RCC 7860 (cell line): ENCODE measurements around the gene KRT83.
"Not testable (repeated sequence)": the region's sequence is repeated elsewhere in the genome, so short reads cannot be mapped to it uniquely, and the experiment has no call there.

Source experiments
- DNase-seq: peaks from one replicate; pipeline ENCODE4 v3.0.0-alpha.2; 2015; ENCODE audit warnings: low spot score
- FAIRE-seq: peaks from 2 replicates; lab custom pipeline; 2012; peaks lifted over from hg19 to GRCh38; lab: Jason Lieb, UNC

KRT83 gene

DNA sequence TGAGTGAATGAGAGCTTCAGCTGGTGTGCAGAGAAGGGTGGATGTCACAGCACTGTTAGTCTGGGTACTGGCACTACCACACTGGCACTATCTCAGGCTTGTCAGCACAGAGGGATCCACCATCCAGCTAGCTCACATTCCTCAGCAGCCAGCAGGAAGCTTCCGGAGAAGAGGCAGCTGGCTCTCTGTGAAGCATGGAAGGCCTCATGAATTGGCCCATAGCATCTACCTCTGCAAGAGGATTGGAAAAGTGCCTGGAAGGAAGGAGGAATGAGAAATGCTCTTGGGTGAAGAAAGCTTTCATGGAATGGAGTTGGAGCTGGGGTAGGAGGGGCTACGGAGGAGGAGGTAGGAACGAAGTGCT lies 9.9 kb downstream of the KRT83 start:
- DNase-seq (no peak), FAIRE-seq (no peak)

DNA sequence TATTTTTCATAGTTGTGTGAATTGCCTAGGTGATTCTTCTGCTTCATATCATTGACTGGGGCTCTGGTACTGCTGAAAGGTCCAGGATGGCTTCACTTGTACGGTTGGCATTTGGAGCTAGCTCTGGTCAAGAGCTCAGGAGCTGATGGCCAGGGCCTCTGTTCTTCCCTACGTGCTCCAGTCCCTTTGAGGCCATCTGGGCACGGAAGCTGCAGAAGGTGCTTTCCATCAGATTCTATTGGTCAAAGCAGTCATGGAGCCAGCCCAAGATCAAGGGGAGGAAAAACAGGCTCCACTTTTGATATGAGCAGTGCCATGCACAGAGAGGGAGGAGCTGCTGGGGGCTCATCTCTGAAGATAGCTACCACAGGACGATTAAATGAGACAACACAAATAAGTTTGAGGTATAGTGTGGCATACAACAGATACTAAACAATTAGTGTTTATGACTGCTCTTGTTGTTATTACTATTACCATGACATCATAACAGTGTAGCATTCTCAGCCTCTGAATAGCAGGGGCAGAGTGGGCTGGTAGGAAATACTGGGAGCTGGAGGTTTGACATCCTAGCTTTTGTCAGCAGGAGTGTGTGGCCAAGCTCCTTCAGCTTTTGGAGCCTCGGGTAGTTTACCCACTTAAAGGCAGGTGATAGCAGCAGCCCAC lies 10.4 kb downstream of the KRT83 start:
- DNase-seq, result no peak
- no peak for FAIRE-seq

DNA sequence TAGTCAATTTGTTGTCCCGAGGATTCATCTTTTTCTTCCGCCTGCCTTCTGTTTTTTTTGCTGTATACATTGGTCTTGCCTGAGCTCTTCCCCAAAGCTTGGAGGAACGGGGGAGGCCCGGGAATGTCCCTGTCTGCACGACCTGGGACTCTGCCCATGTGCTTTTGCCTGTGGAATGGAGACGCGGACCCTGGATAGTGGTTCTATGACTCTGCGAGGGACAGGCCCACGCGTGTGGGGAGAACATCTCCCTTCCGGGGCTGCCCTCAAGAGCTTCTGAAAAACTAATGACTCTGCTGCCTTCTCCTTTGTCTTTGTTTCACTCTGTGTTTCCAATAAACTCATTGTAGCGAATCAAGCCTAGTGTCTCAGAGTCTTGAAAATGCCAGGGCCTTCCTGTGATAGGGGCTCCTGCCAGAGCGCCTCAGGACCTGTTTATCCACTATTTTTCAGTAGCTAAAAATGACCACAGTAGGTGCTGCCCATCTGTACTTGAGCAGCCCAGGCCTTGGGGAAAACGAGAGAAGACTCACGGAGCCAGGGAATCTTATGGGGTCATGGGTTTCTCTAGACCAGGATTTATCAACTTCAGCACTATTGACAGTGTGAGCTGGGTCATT lies 12.3 kb downstream of the KRT83 start:
- no peak for DNase-seq
- FAIRE-seq, result no peak

DNA sequence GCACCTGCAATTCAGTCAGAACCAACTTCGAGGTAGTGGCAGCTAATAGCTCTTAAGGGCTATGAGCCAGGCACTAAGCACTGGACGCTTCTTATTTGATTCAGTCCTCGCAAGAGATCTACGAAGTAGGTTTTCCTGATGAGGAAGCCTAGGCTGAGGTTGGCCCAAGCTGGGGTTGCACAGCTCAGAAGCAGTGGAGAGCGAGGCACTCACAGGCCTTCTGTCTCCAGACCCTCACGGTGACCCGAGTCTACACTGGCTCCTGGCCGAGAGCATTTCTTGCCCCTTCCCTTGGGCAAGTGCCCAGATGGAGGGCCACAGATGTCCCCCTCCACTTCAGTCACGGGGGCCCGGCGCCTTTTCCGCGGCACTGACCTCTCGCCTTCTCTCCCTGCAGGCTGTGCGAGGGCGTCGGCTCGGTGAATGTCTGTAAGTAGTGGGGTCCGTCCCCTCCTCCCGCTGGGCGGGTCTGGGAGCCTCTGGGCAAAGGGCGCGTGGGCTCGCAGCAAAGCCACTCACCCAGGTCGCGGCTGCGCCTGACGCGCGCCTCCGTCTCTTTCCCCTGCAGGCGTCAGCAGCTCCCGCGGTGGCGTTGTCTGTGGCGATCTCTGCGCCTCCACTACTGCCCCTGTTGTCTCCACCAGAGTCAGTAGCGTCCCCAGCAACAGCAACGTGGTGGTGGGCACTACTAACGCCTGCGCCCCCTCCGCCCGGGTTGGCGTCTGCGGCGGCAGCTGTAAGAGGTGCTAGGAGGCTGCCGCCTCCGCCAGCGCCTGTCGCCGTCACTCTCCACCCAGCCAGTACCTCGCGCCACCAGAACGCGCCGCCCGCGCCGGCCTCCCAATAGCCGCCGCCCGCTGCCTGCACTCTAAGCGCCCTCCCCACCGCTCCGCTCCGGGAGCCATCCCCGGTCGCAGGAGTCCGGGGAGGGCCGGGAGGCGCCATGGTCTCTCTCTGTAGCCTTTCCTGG lies 13.1 kb downstream of the KRT83 start:
- FAIRE-seq (no peak), DNase-seq (no peak)

DNA sequence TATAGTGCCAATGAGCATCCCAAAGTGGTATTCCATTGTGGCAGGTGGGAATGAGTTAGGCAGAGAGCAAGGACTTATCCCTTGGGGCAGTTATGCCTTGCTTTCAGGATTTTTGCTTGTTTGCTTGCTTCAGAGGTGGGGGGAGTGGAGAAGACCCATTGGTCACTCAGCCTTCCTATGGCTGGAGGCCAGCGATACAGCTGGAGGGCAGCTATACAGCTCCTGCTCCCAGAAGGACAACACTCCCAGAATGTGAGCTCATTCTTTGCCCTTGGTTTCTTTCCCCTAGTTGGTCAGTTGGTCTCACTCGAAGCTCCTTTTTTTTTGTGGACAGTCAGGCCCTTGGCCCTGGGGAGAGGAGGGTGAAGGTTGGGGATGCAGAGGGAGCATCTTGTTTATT lies 14.5 kb downstream of the KRT83 start:
- no peak for DNase-seq
- FAIRE-seq, result no peak

DNA sequence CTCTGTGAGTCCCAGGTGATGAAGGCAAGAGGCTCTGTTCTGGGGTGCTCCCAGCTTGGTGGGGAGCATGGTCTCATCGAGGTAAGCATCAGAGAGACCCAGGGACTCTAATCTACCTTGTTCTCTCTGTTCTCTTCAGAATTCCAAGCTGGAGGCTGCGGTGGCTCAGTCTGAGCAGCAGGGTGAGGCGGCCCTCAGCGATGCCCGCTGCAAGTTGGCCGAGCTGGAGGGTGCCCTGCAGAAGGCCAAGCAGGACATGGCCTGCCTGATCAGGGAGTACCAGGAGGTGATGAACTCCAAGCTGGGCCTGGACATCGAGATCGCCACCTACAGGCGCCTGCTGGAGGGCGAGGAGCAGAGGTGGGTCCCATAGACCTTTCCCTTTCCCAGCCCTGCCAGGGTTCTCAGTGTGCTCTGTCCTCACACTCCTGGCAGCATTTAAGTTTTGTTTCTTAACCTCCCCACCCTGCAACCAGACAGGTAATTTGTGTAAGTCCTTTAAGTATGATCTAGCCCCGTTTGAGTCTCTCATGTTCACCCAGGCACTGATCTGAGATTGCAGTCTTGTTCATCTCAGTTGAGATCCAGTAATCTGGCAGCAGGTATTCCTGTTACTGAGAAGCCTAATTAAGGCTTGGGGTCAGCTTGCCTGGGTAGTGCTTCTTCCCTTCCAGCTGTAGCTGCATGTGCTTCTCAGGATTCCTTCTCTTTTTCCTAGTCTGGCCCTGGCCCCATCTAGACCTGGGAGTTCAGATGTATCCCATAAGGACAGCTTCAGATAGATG lies 15.1 kb downstream of the KRT83 start:
- FAIRE-seq, result no peak
- DNase-seq, result no peak

DNA sequence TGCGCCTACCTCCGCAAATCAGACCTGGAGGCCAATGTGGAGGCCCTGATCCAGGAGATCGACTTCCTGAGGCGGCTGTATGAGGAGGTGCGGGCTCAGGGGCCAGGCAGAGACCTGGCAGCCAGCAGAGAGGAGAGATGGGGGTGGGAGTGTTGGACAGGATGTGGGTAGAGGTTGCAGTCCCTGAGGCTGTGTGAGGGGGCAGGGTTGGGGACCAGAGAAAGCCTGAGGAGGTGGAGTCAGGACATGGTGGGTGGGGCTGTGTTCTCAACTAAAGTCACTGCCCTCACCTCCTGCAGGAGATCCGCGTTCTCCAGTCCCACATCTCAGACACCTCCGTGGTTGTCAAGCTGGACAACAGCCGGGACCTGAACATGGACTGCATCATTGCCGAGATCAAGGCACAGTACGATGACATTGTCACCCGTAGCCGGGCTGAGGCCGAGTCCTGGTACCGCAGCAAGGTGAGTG lies 16.2 kb downstream of the KRT83 start:
- DNase-seq, FAIRE-seq: not testable (repeated sequence)

DNA sequence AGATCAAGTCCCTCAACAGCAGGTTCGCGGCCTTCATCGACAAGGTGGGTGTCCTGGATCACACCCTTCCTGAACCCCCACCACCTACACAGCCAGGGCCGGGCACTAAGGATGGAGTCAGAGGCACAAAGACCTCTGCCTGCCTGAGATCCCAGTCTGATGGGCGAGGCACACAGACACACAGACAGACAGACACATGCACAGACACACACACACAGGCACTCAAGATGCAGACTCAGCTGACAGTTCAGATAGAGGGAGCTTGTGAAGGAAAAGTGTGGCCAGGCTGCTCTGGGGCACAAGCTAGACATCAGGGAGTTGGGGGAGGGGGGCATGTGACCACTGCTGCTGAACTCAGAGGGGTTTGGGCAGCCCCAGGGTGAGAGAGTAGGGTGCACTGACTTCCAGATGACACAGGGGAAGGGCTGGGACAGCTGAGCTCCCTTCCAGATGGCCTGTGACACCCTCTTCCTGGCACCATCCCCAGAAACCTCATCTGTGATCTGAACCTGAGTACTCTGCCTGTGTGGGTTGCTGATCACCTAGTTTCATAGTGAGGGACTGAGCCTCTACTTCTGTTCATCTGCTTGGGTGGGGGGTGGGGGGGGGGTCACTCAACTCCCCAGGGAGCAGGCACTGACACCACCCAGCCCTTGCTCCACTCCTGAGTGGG lies 18.8 kb downstream of the KRT83 start:
- not testable (repeated sequence) for FAIRE-seq, DNase-seq

DNA sequence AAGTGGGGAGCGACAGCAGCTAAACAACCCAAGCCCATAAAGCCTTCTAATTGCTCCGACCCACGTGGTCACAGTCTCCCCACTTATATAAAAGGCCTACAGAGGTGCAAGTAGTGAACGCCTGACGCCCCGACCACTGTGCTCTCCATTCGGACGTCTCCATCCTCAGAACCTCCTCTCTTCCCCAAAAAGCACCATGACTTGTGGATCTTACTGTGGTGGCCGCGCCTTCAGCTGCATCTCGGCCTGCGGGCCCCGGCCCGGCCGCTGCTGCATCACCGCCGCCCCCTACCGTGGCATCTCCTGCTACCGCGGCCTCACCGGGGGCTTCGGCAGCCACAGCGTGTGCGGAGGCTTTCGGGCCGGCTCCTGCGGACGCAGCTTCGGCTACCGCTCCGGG lies 19.5 kb downstream of the KRT83 start:
- FAIRE-seq, DNase-seq: not testable (repeated sequence)

DNA sequence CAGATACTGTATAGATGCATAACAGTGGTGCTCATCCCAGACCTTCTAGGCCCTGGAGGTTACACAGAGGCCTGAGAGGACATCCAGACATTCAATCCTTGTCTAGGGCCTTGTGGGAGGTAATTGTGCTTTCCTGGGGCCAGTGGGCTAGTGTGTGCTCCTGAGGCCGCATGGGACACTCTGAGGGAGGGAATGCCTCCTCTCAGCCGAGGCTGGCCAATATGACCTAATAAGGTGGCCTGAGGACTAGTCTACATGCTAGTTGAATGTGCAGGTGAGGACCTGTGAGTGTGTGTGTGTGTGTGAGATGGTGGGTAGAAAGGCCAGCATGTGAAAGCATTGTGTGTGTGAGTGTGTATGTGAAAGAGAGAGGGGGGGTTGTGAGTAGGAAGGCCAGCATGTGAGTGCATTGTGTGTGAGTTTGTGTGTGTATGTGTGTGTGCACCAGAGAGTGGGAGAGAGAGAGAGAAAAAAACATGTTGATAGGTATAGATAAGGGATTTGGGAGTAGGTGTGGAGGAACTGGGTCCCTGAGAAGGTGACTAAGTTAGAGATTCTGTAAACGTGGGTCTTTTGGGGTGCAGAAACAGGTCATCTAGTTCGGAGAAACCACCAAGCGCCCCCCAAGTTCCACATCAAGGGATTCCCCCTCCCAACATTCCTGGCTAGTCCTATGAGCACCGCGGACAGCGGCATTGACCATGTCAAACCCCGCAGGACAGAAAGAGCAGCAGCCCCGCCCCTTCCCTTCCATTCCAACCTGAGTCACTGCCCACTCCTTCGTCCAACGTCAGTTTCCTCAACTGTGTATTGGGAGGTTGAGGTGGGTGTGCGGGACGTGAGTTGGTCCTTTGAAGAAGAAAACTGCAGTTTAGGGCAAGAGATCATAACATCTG lies 20.2 kb downstream of the KRT83 start:
- no peak for FAIRE-seq

DNA sequence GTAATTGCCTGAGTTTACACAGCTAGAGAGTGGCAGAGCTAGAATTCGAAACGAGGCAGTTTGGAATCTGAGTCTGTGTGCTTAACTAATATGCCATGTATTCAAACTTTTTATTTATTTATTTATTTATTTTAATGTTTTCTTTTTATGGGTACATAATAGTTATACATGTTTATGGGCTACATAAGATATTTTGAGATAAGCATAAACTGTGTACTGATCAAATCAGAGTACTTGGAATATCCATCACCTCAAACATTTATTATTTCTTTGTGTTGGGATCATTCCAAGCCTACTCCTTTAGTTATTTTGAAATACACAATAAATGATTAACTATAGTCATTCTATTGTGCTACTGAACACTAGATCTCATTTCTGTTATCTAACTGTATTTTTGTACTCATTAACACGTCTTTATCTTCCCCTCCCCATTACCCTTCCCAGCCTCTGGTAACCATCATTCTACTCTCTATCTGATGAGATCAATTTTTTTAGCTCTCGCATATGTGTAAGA lies 22.5 kb downstream of the KRT83 start:
- DNase-seq, result no peak
- no peak for FAIRE-seq

More for the DNA sequence above, 20.2 kb downstream of the KRT83 start:
- no peak for DNase-seq

DNA sequence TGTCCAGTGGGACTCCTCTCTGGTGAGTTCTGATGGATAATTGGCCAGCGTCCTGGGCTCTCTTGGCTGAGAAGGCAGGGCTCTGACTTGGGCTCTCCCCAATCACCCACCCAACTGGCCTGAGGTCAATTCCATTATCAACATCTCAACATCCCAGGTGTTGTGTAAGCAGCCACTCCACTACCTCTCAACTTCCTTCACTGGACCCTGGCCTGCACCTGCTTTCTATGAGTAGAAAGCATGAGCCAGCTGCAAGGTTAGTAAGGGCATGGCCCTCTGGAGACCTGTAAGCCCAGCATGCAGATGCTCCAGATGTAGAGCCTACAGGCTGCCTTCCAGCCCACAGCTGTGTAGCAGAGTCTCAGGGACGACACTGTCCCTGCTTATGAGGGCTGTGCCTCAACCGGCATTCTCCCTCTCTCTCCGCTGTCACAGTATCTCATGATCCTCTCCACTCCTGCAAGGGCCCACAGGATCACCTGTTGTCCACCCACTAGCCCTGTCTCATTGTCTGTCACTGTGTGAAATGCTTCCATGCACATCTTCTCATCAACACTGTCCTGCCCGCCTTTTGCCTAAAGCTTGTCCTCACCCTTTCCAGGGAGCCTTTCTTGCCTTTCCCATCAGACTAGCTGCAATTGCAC lies 24.5 kb downstream of the KRT83 start:
- DNase-seq, result no peak
- FAIRE-seq, result no peak

DNA sequence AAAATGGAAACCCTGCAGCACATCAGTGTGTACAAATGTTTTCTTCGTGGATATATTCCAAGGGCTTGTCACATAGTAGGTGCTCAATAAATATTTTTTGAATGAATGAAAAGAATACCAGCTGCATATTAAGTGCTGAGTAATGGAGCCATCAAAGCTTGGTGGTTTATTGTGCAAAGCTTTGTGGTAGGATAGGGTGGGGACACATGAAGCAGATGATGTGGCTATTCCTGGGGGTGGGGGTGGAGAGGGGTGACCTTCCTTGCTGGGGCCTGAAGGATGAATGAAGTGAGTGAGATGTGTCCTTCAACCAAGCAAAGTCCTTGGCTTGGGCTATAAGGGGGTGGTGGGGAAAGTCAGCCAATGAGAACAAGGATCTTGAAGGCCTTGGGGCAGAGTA lies 25.5 kb downstream of the KRT83 start:
- FAIRE-seq (no peak), DNase-seq (no peak)

DNA sequence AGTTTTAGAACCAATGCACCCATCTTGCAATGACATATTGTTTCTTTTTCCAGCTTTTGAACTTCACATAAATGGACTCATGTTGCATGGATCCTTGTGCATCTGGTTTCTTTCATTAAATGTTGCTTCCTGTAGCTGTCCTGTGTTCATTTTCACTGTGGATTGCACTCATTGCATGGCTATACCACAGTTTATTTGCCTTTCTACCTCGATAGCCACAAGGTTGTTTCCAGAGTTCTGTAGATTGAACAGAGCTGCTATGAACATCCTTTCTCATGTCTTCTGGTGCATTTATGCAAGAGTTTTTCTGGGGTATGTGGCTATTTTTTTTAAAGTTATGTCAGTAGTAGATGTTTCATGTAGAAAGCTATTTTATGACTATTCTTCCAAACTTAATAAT lies 26.4 kb downstream of the KRT83 start:
- no peak for DNase-seq
- FAIRE-seq, result no peak

DNA sequence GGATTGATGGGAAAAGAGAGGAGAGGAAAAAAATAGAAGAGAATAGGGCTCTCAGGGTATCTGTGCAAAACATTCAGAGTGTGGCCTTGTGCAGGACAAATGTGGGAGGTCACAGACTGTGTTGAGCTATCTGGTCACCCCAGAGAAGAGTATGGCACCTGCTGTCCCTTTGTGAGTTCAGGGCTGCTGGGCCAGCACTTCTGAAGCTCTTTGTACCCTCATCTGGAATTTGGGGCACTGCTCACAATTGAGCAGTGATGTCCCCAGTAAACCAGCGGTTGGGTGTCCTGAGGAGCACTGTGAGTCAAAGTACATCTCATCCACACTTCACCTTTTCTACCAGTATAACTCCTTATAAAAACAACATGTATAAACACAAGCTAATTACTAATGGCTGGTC lies 27.3 kb downstream of the KRT83 start:
- no peak for FAIRE-seq

DNA sequence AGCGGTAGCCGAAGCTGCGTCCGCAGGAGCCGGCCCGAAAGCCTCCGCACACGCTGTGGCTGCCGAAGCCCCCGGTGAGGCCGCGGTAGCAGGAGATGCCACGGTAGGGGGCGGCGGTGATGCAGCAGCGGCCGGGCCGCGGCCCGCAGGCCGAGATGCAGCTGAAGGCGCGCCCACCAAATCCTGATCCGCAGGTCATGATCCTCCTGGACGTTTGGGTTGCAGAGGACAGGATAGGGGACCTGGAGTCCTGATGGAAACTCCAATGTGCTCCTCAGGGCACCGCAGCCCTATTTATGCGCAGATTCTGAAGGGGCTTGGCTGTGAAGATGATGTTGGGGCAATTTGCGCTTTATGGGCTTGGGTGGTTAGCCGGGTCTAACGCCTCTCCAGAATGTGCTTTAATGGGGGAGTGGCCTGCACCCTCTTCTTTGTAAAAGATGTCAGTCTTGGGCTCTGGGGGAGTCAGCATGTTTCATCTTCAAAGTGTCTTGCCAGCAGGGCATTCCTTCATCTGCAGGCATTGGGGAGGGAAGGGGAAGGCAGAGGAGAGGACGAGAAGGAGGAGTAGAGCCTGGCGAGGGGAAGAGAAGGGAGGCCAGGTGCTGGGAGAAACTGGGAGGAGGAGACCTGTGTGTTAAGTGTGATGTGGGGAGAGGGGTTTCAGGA lies 29.8 kb downstream of the KRT83 start, which contains the start of gene KRT81:
KRT81 (minus strand) TSS at position 268 of the 669 bp plus-strand sequence; CDS start at position 199, 69 bp downstream.
- FAIRE-seq (no peak), DNase-seq (no peak)

More for the DNA sequence above, 27.3 kb downstream of the KRT83 start:
- DNase-seq, result no peak

DNA sequence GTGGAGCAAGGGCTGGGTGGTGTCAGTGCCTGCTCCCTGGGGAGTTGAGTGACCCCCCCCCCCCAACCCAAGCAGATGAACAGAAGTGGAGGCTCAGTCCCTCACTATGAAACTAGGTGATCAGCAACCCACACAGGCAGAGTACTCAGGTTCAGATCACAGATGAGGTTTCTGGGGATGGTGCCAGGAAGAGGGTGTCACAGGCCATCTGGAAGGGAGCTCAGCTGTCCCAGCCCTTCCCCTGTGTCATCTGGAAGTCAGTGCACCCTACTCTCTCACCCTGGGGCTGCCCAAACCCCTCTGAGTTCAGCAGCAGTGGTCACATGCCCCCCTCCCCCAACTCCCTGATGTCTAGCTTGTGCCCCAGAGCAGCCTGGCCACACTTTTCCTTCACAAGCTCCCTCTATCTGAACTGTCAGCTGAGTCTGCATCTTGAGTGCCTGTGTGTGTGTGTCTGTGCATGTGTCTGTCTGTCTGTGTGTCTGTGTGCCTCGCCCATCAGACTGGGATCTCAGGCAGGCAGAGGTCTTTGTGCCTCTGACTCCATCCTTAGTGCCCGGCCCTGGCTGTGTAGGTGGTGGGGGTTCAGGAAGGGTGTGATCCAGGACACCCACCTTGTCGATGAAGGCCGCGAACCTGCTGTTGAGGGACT lies 30.6 kb downstream of the KRT83 start:
- DNase-seq, FAIRE-seq: not testable (repeated sequence)
